Colonic mucosa (tissue), 4 donors: Measurements from ENCODE around the gene LARGE1. TPM values are rescaled to one million over a fixed set of nuclear protein-coding genes. Genes with fewer than 3 reads are reported as not detected.
"Not testable (repeated sequence)": the region's sequence is repeated elsewhere in the genome, so short reads cannot be mapped to it uniquely, and the experiment has no call there.

Experiments used
- DNase-seq: peaks from one replicate; pipeline ENCODE4 v3.0.0-alpha.2; 2020
- H3K27ac ChIP-seq: fragments of 200-600 bp; one replicate; pipeline ENCODE4 v1.8.0; 2021
- H3K27me3 ChIP-seq: fragments of 200-600 bp; one replicate; pipeline ENCODE4 v1.8.0; 2021
- H3K36me3 ChIP-seq: fragments of 200-600 bp; one replicate; pipeline ENCODE4 v1.8.0; 2021
- H3K4me1 ChIP-seq: fragments of 200-600 bp; one replicate; pipeline ENCODE4 v1.8.0; 2021; ENCODE audit warnings: mild to moderate bottlenecking
- H3K4me3 ChIP-seq: fragments of 200-600 bp; one replicate; pipeline ENCODE4 v1.8.0; 2021
- H3K9ac ChIP-seq, 2 donors: one replicate each; pipeline ENCODE4 v1.7.0; 2013; ENCODE audit warnings: control low read depth in 2 of 2, low read depth in 2 of 2, low read length in 2 of 2
- H3K9me3 ChIP-seq: fragments of 200-600 bp; one replicate; pipeline ENCODE4 v1.8.0; 2021
- intact Hi-C: fragments of 100-400 bp; cut with DNase I; formaldehyde crosslinking; loops from one replicate; pipeline ENCODE4 v1.14.1; 2022
- total RNA-seq, 2 donors: library from RNA; stranded (reverse); fragmentation: NEBNext Ultra II Directional in 1 of 2; extraction: Animal tissue kit (Norgen Biotek cat#: 25700) in 1 of 2; gene quantifications; one replicate each; pipeline ENCODE4 v1.2.1, GENCODE V29; 2021
- TF ChIP-seq, protein P1 (sequence below): fragments of 200-600 bp; IDR thresholded peaks from one replicate; pipeline ENCODE4 v1.8.0; 2022; ENCODE audit warnings: antibody characterized with exemption, mild to moderate bottlenecking
- donor health status: healthy.
- donor health status: DM: no; HTN: no; CAD: no.
- donor health status: DM: no; HTN: no; CAD: no.

The LARGE1 gene
- total RNA-seq, 2 donors from 2014 or later: 45.2 to 46.5 TPM

GRCh38 chr22:33569018-33569417, 351.3 kb downstream of the LARGE1 start:
- no peaks in the 10 kb centered on the region for H3K27me3 ChIP-seq
- no peak for DNase-seq
- H3K9ac ChIP-seq: no peak overlapping the region
- no peaks in the 10 kb centered on the region for H3K4me1 ChIP-seq
- no peak overlapping the region for H3K27ac ChIP-seq
- no peak overlapping the region for H3K4me3 ChIP-seq
- TF ChIP-seq, protein P1, sequence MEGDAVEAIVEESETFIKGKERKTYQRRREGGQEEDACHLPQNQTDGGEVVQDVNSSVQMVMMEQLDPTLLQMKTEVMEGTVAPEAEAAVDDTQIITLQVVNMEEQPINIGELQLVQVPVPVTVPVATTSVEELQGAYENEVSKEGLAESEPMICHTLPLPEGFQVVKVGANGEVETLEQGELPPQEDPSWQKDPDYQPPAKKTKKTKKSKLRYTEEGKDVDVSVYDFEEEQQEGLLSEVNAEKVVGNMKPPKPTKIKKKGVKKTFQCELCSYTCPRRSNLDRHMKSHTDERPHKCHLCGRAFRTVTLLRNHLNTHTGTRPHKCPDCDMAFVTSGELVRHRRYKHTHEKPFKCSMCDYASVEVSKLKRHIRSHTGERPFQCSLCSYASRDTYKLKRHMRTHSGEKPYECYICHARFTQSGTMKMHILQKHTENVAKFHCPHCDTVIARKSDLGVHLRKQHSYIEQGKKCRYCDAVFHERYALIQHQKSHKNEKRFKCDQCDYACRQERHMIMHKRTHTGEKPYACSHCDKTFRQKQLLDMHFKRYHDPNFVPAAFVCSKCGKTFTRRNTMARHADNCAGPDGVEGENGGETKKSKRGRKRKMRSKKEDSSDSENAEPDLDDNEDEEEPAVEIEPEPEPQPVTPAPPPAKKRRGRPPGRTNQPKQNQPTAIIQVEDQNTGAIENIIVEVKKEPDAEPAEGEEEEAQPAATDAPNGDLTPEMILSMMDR: no peak
- no peaks in the 10 kb centered on the region for H3K9me3 ChIP-seq
- no peaks in the 10 kb centered on the region for H3K36me3 ChIP-seq
- intact Hi-C loops: no loop called here

- H3K27me3 ChIP-seq, H3K27ac ChIP-seq, H3K36me3 ChIP-seq, intact Hi-C loops, H3K4me3 ChIP-seq, DNase-seq, H3K4me1 ChIP-seq, H3K9ac ChIP-seq, H3K9me3 ChIP-seq: not testable (repeated sequence)
These were observed 353.8 kb downstream of the LARGE1 start for GRCh38 chr22:33566495-33566894.

GRCh38 chr22:33565580-33565995, 354.7 kb downstream of the LARGE1 start:
- H3K27ac ChIP-seq: no peak overlapping the region

DNA sequence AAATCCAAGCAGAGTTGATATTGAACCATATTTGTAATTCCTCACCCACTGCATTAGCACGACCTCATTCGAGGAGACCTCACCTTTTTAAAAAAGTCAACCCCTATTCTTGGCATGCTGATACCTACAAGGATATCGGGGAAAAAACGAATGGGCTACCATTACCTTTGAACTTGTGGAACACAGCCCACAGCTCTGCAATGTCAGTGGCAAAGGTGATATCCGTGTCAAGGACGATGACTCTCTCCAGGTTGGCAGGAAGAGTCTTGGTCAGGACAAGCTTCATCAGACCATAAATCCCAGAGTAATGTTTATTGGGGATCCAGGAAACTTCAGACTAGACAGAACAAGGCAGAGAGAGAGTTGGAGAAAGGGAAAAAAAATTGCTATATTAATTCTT, 355.6 kb downstream of the LARGE1 start:
- no peak overlapping the region for H3K27ac ChIP-seq
- no peaks in the 10 kb centered on the region for H3K4me1 ChIP-seq
- TF ChIP-seq, protein P1: no peak
- H3K9ac ChIP-seq: no peak overlapping the region
- intact Hi-C loops: no loop called here
- no peaks in the 10 kb centered on the region for H3K27me3 ChIP-seq
- H3K4me3 ChIP-seq: no peak overlapping the region
- no peak for DNase-seq
- H3K9me3 ChIP-seq: no peaks in the 10 kb centered on the region
- H3K36me3 ChIP-seq: no peaks in the 10 kb centered on the region

More at GRCh38 chr22:33565580-33565995, 354.7 kb downstream of the LARGE1 start:
- H3K36me3 ChIP-seq: no peaks in the 10 kb centered on the region
- no peaks in the 10 kb centered on the region for H3K4me1 ChIP-seq
- no peaks in the 10 kb centered on the region for H3K27me3 ChIP-seq
- no peak for DNase-seq
- no peaks in the 10 kb centered on the region for H3K9me3 ChIP-seq
- TF ChIP-seq, protein P1: no peak
- no peak overlapping the region for H3K4me3 ChIP-seq
- no peak overlapping the region for H3K9ac ChIP-seq
- intact Hi-C loops: no loop called here

GRCh38 chr22:33563220-33563964, 356.9 kb downstream of the LARGE1 start:
- H3K4me3 ChIP-seq: no peak overlapping the region
- intact Hi-C loops: no loop called here
- no peak overlapping the region for H3K9ac ChIP-seq
- H3K4me1 ChIP-seq: no peaks in the 10 kb centered on the region
- TF ChIP-seq, protein P1: no peak
- no peaks in the 10 kb centered on the region for H3K27me3 ChIP-seq
- no peak for DNase-seq
- H3K9me3 ChIP-seq: no peaks in the 10 kb centered on the region
- H3K27ac ChIP-seq: peak overlapping the region; percentile 44
- H3K36me3 ChIP-seq: no peaks in the 10 kb centered on the region

GRCh38 chr22:33562501-33562900, 357.8 kb downstream of the LARGE1 start:
- no peak overlapping the region for H3K4me3 ChIP-seq
- H3K27ac ChIP-seq: no peak overlapping the region
- H3K4me1 ChIP-seq: no peaks in the 10 kb centered on the region
- no peaks in the 10 kb centered on the region for H3K27me3 ChIP-seq
- intact Hi-C loops: no loop called here
- no peak overlapping the region for H3K9ac ChIP-seq
- no peak for DNase-seq
- TF ChIP-seq, protein P1: no peak
- H3K36me3 ChIP-seq: no peaks in the 10 kb centered on the region
- no peaks in the 10 kb centered on the region for H3K9me3 ChIP-seq
